OCI-LY1 (cell line): ENCODE measurements around the gene MORN3.

Experiments used
- CTCF ChIP-seq: fragments of 200-600 bp; sonication (generic), shearing (Covaris generic); IDR thresholded peaks from 2 replicates; pipeline ENCODE4 v1.5.1; 2017; ENCODE audit warnings: mild to moderate bottlenecking, antibody characterized with exemption, low read length, moderate library complexity, mixed read lengths
- EZH2 ChIP-seq: fragments of 200-600 bp; sonication (generic), shearing (Covaris generic); IDR thresholded peaks from 2 replicates; pipeline ENCODE4 v1.8.0; 2017; ENCODE audit warnings: borderline replicate concordance, mixed run types, mild to moderate bottlenecking, antibody characterized with exemption, low read length, moderate library complexity, mixed read lengths

GRCh38 chr12:121708313-121709063 is 39.0 kb upstream of the MORN3 start:
- TF ChIP-seq CTCF (no peak), EZH2 (no peak)
